PC-9 (cell line): ENCODE measurements around the gene SLC27A1.

ENCODE experiments used
- CTCF ChIP-seq: fragments of 200-600 bp; sonication (generic); conservative IDR thresholded peaks from 2 replicates; pipeline ENCODE4 v1.6.1; 2017; ENCODE audit warnings: mixed run types, antibody characterized with exemption, mild to moderate bottlenecking, moderate library complexity
- EZH2 ChIP-seq: fragments of 200-600 bp; sonication (generic); IDR thresholded peaks from 2 replicates; pipeline ENCODE4 v1.8.0; 2017; ENCODE audit warnings: antibody characterized with exemption, low read depth

DNA sequence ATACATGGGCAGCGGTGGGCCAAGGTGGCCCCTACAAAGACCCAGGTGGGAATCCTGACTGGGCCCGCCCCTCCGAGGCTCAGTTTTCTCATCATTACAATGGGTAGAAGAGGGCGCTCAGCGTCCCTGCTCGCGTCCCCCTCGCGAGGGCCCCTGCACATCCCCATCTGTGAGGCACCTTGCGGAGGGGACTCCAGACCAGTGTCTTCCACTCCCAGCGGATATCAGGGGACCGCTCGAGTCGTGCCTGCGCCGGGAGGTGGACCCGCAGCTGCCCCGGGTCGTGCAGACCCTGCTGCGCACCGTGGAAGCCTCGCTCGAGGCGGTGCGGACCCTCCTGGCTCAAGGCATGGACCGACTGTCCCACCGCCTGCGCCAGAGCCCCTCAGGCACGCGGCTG, 69.8 kb downstream of the SLC27A1 start:
- TF ChIP-seq CTCF (no peak), EZH2 (no peak)
